Left ventricle myocardium superior (tissue), 1 donor: ENCODE data around the gene PPP6R1. TPM values are rescaled to one million over a fixed set of nuclear protein-coding genes. Genes with fewer than 3 reads are reported as not detected.
"Not testable (repeated sequence)": the region's sequence is repeated elsewhere in the genome, so short reads cannot be mapped to it uniquely, and the experiment has no call there.

Experiments used
- ATAC-seq: fragments of 200-7000 bp; cut with Tn5 transposase; one replicate; pipeline ENCODE4 v1.9.1; 2020; ENCODE audit warnings: mild to moderate bottlenecking, moderate library complexity
- DNase-seq: peaks from one replicate; pipeline ENCODE4 v3.0.0-alpha.2; 2020
- intact Hi-C: fragments of 100-400 bp; cut with micrococcal nuclease; formaldehyde crosslinking; loops from one replicate; pipeline ENCODE4 v1.11.0; 2022
- total RNA-seq: library from RNA; stranded (reverse); fragmentation: NEBNext Ultra II Directional; extraction: Animal tissue kit (Norgen Biotek cat#: 25700); gene quantifications from one replicate; pipeline ENCODE4 v1.2.1, GENCODE V29; 2021
- donor health status: DM: no; HTN: yes; CAD: no; lungs with severe emphysema.

The PPP6R1 gene
- total RNA-seq, 1 donor from 2014 or later: 39.2 TPM

DNA sequence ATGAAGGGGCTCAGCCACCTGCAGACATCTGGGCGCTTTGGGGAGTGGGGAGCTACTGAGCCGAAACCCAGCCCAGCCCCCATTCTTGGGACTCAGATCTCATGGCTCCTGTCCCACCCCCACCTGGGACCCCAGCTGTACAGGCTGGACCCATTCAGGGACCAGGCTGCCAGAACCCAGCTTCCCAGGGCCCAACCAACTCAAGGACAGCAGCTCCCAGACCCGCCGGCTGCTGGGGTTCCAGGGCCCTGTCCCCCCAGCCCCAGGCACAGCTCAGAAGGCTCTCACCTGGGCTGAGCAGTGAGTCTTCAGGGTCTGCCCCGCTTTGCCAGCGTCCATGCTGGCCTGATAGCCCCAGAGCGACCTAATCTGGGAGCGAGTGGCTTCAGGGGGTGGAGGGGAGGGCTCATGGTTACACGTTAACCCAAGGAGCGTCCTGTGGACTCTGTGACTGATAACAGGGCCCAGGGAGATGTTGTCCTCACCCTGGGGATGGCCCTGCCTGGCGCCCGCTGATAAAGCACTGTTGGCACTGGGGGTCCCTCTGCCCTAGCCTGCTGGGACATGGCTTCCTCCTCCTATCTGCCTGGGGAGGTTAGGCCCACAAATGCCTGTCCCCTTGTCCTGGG, 30.3 kb downstream of the PPP6R1 start, which contains the start of gene TMEM86B:
Gene TMEM86B, minus strand, starts transcription at position 361 of the 629 bp plus-strand sequence. Its CDS starts 22 bp downstream, at position 339.
- no peak for DNase-seq
- peak; percentile 2 for ATAC-seq
- intact Hi-C loops: no loop called here

DNA sequence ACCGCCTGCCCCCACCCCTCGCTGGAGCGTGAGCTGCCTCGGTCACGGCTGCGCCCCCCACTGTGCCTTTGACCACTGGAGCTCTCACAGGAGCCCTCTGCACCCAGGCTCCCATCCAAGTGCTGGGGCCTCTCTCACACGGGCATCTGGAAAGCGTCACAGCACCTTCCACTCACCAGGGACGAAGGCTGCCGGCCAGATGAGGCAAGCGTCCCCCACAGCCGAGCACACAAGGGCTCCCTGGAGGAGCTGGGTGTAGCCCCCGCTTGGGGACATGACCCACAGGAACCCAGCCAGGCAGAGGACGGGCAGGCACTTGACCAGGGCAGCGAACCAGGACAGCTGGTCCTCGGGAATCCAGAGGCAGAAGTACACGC, 30.8 kb downstream of the PPP6R1 start:
- peak; percentile 87 for ATAC-seq

DNA sequence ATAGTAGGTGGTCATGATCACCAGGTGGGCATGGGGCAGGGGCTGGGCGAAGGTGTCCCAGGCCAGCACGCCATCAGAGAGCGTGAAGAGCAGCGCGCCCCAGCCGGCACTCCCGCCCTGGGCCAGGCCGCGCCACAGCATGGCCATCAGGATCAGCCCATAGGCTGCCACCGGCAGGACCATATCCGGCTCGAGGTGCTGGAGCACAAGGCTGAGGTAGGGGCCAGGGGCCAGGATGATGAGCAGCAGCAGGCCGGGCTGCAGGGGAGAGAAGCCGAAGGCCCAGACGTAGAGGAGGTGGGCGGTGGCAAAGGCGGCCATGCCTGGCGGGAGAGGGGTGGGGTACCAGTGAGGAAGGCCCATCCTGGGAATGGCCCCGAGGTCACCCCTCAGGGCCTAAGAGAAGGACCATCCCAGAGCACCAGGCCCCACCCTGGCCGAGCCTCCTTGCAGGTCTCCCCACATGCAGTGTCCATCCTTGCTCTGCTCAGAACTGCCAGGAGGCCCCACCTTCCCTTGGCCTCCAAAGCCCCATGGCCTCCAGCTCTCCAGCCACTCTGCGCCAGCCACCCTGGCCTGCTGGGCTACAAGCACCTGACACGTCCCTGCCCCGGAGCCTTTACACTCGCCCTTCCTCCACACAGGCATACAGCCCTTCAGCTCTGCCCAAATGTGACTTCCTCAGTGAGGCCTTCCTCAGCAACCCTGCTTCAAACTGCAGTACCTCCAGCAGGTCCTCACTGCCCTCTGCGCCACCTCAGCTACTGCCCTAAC, 31.4 kb downstream of the PPP6R1 start:
- DNase-seq (no peak), ATAC-seq (peak; percentile 45)
- intact Hi-C loops: no loop called here

More for the DNA sequence above, 30.8 kb downstream of the PPP6R1 start:
- peak; percentile 79 for DNase-seq
- intact Hi-C loops: no loop called here

DNA sequence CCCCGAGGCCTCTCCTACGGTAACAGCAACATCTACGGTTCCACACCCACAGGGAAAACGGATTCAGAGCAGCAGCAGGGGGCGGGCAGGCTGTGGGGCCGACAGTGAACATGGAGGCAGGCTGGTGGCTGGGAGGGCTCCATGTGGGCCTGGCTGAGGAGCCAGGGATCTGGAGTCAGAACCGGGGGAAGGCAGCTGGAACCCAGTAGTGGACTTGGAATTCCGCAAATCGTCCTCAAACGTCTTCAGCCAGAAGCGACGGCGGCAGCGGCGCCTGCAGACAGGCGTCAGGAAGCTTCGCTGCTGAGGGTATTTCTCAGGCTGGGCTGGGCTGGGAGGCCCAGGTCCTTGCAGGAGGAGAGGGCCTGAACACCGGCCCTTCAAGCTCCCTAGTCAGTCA, 32.0 kb downstream of the PPP6R1 start:
- ATAC-seq (no peak), DNase-seq (no peak)
- intact Hi-C loops: no loop called here

DNA sequence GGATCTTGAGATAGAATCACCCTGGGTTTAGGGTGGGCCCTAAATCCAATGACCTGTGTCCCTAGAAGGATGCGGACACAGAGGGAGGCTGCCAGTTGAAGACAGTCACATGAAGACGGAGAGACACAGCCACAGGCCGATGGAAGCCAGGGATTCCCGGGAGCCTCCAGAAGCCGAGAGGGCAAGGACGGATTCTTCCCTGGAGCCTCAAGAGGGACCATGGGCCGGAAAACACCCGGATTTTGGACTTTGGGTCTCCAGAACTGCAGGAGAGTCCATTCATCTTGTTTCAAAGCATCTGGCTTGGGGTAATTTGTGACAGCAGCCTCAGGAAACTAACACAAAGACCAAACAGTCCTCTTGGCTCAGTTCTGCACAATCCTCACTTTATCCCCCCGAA, 32.5 kb downstream of the PPP6R1 start:
- intact Hi-C loops: no loop called here
- ATAC-seq: no peak

DNA sequence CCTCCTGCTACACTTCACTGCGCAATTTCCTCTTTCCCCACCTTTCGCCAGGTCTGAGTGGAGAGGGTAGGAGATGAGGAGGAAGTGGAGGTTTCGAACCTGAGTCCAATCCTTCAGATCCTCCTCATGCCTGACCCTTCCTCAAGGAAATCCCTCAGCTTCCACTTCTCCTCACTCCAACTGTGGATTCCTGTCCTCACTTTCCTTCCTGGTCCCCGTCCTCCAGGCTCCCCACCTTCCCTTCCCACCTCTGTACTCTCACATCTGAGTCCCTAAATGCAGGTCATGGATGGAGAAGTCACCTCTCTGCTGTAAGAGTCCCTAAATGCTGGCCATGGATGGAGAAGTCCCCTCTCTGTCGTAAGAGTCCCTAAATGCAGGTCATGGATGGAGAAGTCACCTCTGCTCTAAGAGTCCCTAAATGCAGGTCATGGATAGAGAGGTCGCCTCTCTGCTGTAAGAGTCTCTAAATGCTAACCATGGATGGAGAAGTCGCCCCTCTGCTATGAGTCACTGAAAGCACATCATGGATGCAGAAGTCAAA, 33.3 kb downstream of the PPP6R1 start:
- no peak for ATAC-seq
- no peak for DNase-seq
- intact Hi-C loops: no loop called here

More for the DNA sequence above, 32.5 kb downstream of the PPP6R1 start:
- DNase-seq: no peak

DNA sequence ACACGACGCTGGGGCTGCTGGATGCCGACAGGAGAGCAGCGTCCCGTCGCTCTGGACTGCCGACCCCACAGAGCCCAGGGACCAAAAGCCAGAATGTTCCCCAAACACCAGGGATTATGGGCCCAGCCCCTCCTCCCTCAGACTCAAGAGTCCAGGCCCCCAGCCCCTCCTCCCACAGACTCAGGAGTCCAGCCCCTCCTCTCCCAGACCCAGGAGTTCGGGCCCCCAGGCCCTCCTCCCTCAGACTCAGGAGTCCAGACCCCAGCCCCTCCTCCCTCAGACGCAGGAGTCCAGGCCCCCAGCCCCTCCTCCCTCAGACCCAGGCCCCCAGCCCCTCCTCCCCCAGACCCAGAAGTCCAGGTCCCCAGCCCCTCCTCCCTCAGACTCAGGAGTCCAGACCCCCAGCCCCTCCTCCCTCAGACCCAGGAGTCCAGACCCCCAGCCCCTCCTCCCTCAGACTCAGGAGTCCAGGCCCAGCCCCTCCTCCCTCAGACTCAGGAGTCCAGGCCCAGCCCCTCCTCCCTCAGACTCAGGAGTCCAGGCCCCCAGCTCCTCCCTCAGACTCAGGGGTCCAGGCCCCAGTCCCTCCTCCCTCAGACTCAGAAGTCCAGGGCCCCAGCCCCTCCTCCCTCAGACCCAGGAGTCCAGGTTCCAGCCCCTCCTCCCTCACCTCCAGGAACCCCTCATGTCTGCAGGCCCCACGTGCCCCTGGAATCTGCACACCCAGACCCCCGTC, 34.0 kb downstream of the PPP6R1 start:
- DNase-seq, ATAC-seq, intact Hi-C loops: not testable (repeated sequence)

DNA sequence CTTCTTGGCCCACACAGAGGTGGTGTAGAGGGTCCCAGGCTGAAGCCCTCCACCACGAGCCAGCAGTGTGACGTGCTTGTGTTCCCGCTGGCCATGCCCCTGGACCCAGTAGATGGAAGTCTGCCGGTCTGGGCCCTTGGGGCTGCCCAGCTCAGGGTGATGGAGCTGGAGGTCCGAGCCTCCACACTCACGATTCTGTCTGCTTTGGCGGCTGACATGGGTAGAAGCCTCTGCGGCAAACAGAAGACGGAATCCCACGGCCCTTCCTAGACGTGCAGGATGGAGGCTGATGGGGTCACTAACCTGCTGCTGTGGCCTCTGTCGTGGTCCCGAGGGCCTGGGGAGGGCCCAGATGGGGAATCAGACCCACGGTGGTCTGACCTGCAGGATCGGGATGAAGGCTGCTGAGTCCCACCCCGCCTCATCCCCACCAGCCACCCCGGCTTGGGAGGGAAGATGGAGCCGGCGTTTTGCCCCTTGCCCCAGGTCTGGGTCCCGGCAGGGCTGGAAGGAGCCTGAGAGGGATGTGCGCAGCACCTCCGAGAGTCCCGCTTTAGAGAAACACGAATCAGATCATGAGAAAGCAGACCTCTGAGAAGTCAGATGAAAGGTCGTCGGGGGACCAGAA, 34.7 kb downstream of the PPP6R1 start:
- DNase-seq (no peak), ATAC-seq (no peak)
- intact Hi-C loops: no loop called here

DNA sequence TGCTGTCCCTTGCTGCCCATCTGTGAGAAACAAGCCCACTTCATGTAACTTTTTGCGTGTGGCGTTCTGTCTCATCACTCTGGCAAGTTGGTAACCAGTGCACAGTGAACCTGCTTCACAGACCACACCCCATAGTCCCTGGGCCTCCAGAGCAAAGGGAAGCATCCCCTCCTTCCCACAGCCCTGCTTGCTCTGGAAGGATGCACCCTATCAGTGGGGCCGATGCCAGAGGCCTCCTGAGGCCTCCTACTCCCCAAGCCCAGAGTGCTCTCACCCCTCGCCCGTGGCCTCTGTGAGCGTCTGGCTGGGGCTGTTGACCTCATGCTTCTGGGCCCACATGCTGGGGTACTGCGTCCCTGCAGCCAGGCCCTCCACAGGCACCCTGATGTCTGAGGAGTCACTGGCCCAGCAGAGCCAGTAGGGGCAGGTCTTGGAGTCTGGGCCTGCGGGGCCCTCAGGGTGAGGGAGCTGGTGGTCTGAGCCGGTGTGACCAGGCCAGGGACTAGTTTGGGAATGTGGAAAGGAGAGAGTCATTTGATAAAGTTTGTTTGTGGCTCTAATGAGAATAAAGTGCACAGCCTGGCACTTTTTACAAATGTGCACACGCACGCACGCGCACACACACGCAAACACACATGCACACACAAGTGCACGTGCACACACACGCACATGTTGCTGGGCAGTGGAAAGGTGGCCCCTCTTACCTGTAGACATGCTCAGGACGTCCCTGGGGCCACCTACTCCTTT, 35.4 kb downstream of the PPP6R1 start:
- intact Hi-C loops: no loop called here
- DNase-seq (no peak), ATAC-seq (no peak)

DNA sequence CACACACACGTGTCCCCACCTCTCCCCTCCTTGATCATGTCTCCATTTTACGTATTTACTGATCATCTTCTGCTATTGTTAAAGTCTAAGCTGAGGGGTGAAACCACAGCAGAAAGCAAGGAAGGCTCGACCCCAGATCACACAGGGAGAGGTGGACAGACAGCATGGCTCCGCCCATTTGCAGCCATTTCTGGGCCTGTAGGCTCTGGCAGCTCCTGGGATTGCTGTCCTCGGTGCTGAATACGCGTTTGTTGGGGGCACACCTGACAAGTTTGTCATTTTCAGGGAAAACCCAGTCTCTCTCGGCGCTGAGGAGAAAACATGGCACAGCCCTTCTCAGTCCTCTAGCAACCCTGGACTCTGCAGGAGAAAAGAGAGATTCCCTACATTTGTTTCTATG, 38.3 kb downstream of the PPP6R1 start:
- ATAC-seq (no peak), DNase-seq (no peak)
- intact Hi-C loops: no loop called here

DNA sequence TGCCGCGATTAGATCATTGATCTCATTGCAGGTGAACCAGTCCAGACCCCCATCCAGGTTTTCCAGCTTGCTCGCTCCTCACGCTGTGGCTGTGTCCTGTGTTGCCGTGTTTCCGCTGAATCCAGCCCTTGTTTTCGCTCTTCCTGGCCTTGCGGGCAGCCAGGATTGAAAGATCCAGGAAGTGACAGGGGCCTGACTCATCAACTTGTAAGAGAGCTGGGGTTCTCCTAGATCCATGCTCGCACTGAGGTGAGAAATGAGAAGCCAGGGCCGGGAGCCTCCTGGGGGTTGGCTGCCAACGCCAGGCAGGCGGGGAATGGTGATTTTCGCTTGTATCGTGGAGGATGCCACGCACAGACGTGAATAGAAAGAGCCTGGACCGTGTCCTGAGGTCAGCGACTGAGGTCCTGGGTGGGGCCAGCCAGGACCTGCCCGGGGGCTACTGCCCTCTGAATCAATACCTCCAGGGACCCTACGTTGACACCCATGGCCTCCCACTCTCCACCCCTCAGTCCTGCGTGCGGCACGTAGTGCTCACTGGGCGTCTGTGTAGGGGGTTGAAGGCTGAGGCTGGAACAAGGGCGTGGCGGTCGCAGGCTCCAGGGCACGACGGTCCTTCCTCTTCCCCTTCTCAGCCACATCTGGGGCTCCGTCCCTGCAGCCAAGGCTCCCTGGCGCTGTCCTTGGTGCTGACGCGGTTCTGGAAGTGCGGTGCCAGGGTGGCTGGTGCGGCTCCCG, 42.2 kb downstream of the PPP6R1 start:
- DNase-seq (peak; percentile 88), ATAC-seq (peak; percentile 92)
- intact Hi-C loops: no loop called here

DNA sequence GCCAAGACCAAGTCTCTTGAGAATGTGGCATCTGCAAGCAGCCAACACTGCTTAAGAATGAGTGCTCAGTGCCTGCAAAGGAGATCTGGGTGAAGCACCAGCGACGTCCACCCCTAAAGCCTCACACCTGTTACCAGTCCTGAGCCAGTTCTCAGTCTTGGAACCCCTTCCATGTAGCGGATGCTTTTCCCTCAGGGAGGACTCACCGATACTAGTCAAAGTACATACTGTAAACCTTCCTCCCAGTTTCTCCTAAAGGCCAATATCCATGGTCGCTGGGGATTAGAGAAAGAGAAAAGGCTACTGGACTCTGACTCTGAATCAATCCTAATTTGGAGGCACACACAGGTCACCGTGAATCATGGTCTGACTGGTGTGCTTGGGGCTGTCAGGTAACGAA, 45.3 kb downstream of the PPP6R1 start:
- intact Hi-C loops: no loop called here
- no peak for DNase-seq

DNA sequence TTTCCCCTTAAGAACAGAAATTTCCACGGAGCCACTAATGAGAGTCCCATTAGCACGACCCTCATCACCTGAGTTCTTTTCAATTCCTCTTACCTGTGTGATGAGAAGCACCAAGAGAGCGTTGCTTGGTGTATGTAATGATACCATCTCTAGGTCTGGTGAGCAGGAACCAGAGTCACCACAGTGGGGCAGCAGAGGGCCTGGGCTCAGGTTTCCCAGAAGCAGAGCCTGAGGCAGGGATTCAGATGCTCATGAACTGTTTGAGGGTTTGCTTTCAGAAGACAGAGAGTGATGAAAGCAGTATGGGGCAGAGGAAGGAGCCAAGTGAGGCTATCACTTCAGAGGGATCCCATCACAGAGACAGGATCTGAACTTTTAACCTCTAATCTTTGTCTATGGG, 46.4 kb downstream of the PPP6R1 start:
- no peak for ATAC-seq
- intact Hi-C loops: no loop called here
- no peak for DNase-seq

More for the DNA sequence above, 45.3 kb downstream of the PPP6R1 start:
- ATAC-seq: no peak

DNA sequence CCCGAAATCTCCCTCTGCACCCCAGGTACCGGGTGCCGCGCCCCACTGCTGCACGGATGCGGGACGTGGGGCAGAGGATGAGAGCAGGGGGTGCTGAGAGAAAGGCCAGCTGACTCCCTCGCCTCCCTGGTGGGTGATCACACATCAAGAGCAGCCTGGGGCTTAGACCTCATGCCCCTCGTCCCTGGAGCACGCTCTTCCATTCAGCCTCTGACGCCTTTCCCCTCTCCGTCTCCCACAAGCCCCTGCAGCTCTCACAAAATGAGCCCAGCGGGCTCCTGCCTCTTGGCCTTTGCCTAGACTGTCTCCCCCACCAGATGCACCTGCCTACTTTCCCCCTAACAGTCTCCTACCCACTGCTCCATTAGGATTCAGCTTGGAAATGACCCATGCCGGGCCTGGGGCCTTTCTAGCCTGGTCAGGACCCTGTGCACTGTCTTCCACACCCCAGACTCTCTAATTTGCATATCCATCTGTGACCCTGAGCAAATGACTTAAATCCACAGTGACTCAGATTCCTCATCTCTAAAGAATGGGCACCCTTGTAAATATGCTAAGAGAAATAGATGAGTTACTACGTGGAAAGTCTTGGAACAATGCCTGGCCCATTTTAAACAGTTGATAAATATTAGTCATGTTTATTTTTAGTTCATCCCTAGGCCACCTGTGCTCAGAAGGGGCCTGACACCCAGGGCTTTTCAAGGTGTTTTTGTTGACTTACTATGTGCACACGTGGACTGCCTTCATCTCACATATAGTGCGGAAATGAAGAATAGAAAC, 48.9 kb downstream of the PPP6R1 start:
- DNase-seq (no peak), ATAC-seq (peak; percentile 67)
- intact Hi-C loops: no loop called here

DNA sequence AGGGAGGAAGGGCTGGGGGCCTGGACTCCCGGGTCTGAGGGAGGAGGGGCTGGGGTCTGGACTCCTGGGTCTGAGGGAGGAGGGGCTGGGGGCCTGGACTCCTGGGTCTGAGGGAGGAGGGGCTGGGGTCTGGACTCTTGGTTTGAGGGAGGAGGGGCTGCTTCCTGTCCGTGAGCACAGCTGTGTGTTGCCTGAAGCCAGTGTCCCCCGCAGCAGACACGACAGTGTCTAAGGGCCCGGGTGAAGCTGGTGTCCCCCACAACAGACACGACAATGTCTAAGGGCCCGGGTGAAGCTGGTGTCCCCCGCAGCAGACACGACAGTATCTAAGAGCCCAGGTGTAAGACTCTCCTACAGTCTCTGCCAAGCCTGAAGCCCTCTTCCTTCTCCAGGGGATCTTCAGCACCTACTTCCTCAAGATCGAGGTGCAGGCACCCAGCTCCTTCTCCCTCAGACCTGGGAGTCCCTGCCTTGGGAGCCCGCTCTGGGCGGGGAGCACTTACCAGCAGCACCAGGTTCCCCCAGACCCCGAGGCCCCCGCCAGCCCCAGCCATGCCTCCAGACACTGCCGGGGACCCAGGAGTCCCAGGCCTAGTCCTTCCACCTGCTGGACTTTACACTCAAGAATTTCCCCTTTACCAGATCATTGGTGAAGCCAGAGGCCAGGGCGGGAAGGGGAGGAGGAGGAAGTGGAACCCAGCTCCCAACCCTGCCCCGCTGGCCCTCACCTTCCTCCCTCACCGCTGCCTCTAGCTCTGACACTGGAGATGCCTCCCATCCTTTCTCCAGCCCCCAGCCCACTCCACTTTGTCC, 49.7 kb downstream of the PPP6R1 start, which contains the start of gene PTPRH:
Gene PTPRH, minus strand, starts transcription at position 622 of the 813 bp plus-strand sequence. Its CDS starts 68 bp downstream, at position 554.
- no peak for ATAC-seq
- DNase-seq: no peak
- intact Hi-C loops: no loop called here
